ACC112 (cell line): ENCODE measurements around the gene MIF.
A peak's percentile ranks its signal among the peaks of the same experiment; 100 is the strongest.
"Not testable (repeated sequence)": the region's sequence is repeated elsewhere in the genome, so short reads cannot be mapped to it uniquely, and the experiment has no call there.

Source experiments
- H2AFZ ChIP-seq: fragments of 200-600 bp; sonication (generic); one replicate; pipeline ENCODE4 v1.6.0; 2017; ENCODE audit warnings: antibody characterized with exemption, low read length; ENCODE audit not compliant: unreplicated experiment
- H3K27ac ChIP-seq: fragments of 200-600 bp; sonication (generic); 2 replicates; pipeline ENCODE4 v1.5.1; 2014; ENCODE audit warnings: low read depth, mild to moderate bottlenecking, antibody characterized with exemption, low read length, moderate library complexity
- H3K27me3 ChIP-seq: fragments of 200-600 bp; sonication (generic); 2 replicates; pipeline ENCODE4 v1.6.1; 2014; ENCODE audit warnings: mild to moderate bottlenecking, antibody characterized with exemption, low read length, moderate library complexity, mixed read lengths; ENCODE audit not compliant: insufficient read depth
- H3K36me3 ChIP-seq: fragments of 200-600 bp; sonication (generic); 2 replicates; pipeline ENCODE4 v1.6.1; 2016; ENCODE audit warnings: mild to moderate bottlenecking, antibody characterized with exemption, low read length, moderate library complexity, mixed read lengths; ENCODE audit not compliant: insufficient read depth
- H3K4me1 ChIP-seq: fragments of 200-600 bp; sonication (generic); one replicate; pipeline ENCODE4 v1.6.1; 2016; ENCODE audit warnings: low read length, mixed read lengths; ENCODE audit not compliant: insufficient read depth, unreplicated experiment, control insufficient read depth
- H3K4me3 ChIP-seq: fragments of 200-600 bp; sonication (generic); 2 replicates; pipeline ENCODE4 v1.5.1; 2014; ENCODE audit warnings: mild to moderate bottlenecking, low read depth, low read length
- H3K79me2 ChIP-seq: fragments of 200-600 bp; sonication (generic); one replicate; pipeline ENCODE4 v1.6.0; 2016; ENCODE audit warnings: low read length; ENCODE audit not compliant: control insufficient read depth, unreplicated experiment, insufficient read depth

The MIF gene

DNA sequence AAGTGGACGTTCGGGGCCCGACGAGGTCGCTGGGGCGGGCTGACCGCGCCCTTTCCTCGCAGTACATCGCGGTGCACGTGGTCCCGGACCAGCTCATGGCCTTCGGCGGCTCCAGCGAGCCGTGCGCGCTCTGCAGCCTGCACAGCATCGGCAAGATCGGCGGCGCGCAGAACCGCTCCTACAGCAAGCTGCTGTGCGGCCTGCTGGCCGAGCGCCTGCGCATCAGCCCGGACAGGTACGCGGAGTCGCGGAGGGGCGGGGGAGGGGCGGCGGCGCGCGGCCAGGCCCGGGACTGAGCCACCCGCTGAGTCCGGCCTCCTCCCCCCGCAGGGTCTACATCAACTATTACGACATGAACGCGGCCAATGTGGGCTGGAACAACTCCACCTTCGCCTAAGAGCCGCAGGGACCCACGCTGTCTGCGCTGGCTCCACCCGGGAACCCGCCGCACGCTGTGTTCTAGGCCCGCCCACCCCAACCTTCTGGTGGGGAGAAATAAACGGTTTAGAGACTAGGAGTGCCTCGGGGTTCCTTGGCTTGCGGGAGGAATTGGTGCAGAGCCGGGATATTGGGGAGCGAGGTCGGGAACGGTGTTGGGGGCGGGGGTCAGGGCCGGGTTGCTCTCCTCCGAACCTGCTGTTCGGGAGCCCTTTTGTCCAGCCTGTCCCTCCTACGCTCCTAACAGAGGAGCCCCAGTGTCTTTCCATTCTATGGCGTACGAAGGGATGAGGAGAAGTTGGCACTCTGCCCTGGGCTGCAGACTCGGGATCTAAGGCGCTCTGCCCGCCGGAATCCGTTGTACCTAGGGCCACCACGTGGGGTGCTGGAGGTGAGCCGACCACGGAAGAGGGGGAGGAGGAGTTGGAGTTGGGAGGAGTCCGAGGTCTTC lies 771 bp downstream of the MIF start:
- Histone ChIP-seq H3K4me1 (peaks cover 13% of the 10 kb centered on the region), H3K36me3 (no peaks in the 10 kb centered on the region), H3K27me3 (no peaks in the 10 kb centered on the region), H3K27ac (peak overlapping the region; percentile 95), H2AFZ (no peak overlapping the region), H3K4me3 (peak overlapping the region; percentile 88), H3K79me2 (peaks cover 18% of the 10 kb centered on the region)

DNA sequence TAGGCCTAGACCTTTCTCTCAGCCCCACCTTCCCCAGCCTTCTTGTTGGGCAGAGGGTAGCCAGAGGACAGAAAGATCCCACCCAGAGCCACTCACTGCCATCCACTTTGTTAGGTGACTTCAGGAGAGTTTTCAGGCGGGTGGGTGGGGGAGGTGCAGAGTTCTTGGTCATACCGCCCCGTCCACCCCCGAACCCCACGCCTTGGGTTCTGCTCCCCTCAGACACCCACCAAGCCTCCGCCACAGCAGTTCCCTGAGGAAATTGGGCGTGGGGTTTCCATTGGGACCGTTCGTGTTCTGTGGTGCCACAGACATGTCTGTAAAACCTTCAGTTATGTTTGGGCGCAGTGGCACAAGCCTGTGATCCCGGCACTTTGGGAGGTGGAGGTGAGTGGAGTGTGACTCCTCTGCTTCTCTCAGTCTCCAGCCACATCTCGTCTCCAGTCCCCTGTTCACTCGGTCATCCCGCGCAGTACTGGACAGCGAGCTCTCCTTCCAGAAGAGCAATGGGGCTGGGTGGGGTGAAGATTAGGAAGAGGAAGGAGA lies 1.5 kb downstream of the MIF start:
- H3K4me1 ChIP-seq: peaks cover 13% of the 10 kb centered on the region
- H3K79me2 ChIP-seq: peaks cover 18% of the 10 kb centered on the region
- H3K4me3 ChIP-seq: peak overlapping the region; percentile 88
- H2AFZ ChIP-seq: no peak overlapping the region
- H3K36me3 ChIP-seq: no peaks in the 10 kb centered on the region
- no peaks in the 10 kb centered on the region for H3K27me3 ChIP-seq
- peak overlapping the region; percentile 95 for H3K27ac ChIP-seq

DNA sequence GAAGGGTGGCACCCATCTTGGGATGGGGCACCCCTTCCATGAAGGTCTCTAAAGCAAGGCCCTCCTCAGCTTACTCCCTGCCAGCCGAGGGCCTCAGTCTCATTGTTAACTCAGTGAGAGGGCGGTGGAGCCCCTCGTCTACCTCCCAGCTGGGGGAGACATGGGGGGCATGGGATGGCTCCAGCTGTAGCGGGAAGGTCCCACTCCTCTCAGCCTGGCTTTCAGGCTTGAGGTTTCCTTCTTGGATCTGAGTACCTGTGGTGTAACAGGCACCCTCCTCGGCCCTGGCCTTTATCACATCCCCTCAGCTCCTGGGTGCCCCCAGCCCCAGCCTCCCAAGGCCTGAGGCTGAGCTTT lies 2.0 kb downstream of the MIF start:
- H3K4me1 ChIP-seq: peaks cover 13% of the 10 kb centered on the region
- no peaks in the 10 kb centered on the region for H3K36me3 ChIP-seq
- H3K79me2 ChIP-seq: peaks cover 18% of the 10 kb centered on the region
- no peak overlapping the region for H2AFZ ChIP-seq
- no peak overlapping the region for H3K27ac ChIP-seq
- no peaks in the 10 kb centered on the region for H3K27me3 ChIP-seq
- peak overlapping the region; percentile 88 for H3K4me3 ChIP-seq

DNA sequence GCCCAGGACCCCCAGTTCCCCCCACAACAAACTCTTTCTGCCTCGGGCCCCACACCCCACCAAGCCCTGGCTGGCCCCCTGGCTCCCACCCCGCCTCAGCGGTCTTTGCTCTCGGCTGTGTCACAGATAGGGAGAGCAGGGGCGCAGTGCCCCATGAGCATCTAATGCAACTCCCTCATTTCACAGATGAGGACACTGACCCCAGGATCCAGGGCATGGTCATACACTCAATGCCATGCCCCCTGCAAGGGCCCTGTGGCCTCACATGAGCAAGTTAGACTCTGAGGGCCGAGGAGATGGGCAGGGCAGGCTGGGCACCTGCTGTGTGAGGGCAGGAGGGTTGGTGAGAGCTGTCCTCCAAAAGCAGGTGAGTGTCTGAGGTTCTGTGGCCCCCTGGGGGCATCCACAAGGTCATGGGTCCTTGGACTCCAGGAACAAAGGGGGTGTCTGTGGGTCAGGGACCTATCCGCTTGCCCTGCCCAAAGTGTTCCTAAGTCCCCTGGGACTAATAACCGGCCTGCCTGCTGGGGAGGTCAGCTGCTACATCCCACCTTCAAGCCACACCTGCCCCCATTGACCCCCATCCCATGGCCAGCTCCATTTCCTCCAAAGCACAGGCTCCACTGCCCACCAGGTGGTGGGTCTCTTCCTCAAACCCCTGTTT lies 2.5 kb downstream of the MIF start:
- Histone ChIP-seq H3K4me1 (peaks cover 13% of the 10 kb centered on the region), H3K36me3 (no peaks in the 10 kb centered on the region), H3K4me3 (peak overlapping the region; percentile 88; the same call in 1 of the 2 replicates), H3K79me2 (peaks cover 18% of the 10 kb centered on the region), H3K27ac (no peak overlapping the region), H3K27me3 (no peaks in the 10 kb centered on the region), H2AFZ (no peak overlapping the region)

DNA sequence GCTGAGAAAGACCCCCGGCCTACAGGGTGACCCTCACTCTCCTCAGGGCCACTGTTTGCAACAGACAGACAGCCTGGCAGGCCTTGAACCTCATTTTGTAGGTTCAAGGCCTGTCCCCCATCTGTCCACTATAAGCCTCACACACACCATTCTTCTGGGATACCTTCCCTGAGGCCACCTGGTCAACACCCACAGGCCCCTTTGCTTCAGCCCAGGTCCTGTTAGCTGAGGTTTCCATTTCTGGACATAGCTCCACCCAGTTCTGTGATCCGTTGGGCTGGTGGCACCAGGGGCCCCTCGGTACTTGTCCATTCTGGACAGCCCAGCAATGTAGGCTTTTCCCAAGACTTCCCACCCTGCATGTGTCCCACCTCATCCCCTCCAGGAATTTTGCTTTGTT lies 3.1 kb downstream of the MIF start:
- Histone ChIP-seq H3K27me3 (no peaks in the 10 kb centered on the region), H3K36me3 (no peaks in the 10 kb centered on the region), H3K4me3 (no peak overlapping the region), H3K4me1 (peaks cover 13% of the 10 kb centered on the region), H2AFZ (no peak overlapping the region), H3K79me2 (peaks cover 18% of the 10 kb centered on the region), H3K27ac (no peak overlapping the region)

DNA sequence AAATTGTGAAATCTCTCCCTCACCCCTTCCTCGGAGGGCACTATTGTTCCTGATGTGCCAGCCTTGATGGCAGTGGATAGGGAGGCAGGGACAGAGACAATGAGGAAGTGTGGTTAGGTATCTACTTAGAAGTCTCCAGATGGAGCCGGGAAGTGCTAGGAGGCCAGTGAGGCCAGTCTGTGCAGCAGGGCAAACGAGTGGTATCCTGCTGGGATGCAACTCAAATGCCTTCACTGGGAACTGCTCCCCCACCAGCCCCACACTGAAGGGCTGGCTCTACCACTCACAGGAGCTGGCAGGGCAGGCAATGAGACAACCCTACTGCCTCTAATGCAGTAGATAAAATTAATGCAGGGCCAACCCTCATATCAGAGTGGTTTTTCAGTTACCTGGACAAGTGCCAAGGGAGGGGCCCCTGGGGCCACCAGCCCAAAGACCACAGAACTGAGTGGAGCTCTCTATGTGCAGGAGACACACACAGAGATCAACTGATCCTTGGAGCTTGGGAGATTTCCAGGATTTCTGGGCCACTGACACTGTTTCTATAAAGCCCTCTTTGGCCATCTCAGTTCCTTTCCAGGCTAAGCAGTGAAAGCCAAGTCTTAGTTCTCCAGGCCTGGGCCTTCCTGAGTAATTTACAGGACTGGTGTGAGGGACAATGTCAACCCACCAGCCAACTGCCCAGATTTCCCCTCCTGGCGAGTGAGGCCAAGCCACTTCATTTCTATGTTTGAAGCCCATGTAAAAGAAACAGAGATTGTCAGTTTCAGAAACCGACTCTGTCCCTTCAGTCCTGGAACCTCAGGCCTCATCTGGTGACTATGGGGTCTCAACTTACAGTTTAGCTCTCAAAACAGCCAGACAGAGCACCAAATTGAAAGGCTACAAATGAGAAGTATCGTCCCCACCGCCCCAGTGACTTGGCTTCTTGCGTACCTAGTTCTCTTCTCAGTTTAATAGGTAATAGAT lies 4.1 kb downstream of the MIF start:
- Histone ChIP-seq H3K27ac (no peak overlapping the region), H3K36me3 (no peaks in the 10 kb centered on the region), H3K4me1 (peaks cover 13% of the 10 kb centered on the region), H3K4me3 (no peak overlapping the region), H2AFZ (no peak overlapping the region), H3K79me2 (peaks cover 18% of the 10 kb centered on the region), H3K27me3 (no peaks in the 10 kb centered on the region)

DNA sequence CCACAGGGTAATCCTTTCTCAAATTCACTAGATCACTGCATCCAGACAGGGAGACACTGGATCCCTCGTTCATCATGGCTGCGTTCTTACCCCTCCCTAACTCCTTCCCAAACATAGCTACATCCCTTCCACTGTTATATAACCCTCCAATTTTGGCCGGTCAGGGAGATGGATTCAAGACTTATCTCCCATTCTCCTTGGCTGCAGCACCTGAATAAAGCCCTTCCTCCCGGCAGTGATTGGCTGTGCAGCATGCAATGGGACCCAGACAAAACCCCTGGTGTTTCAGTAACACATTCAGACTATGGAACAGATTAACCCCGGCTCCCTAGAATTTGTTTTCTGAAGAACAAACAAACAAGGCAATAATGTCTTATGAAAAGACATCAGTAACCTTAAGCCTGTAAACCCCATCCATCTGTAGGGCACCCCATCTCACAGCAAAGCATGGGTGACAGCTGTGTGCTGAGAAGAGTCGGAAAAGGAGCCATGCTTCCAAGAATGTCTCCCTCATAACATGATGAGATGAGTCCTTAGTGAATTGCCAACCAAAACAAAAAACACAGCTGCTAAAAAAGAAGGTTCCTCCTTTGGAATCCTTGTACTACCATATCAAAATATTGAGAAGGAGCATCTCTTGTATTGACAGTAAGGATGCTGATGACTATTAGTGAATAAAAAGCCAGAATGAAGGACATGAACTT lies 5.0 kb downstream of the MIF start:
- Histone ChIP-seq H2AFZ (no peak overlapping the region), H3K79me2 (peaks cover 18% of the 10 kb centered on the region), H3K36me3 (no peaks in the 10 kb centered on the region), H3K27me3 (no peaks in the 10 kb centered on the region), H3K4me1 (peaks cover 7% of the 10 kb centered on the region), H3K4me3 (no peak overlapping the region), H3K27ac (no peak overlapping the region)

DNA sequence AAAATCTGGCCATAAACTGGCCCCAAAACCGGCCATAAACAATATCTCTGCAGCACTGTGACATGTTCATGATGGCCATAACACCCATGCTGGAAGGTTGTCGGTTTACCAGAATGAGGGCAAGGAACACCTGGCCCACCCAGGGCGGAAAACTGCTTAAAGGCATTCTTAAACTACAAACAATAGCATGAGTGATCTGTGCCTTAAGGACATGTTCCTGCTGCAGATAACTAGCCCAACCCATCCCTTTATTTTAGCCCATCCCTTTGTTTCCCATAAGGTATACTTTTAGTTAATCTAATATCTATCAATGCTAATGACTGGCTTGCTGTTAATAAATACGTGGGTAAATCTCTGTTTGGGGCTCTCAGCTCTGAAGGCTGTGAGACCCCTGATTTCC lies 6.0 kb downstream of the MIF start:
- H2AFZ ChIP-seq, H3K27ac ChIP-seq, H3K27me3 ChIP-seq, H3K4me1 ChIP-seq, H3K36me3 ChIP-seq, H3K4me3 ChIP-seq: not testable (repeated sequence)
- H3K79me2 ChIP-seq: peaks cover 14% of the 10 kb centered on the region

DNA sequence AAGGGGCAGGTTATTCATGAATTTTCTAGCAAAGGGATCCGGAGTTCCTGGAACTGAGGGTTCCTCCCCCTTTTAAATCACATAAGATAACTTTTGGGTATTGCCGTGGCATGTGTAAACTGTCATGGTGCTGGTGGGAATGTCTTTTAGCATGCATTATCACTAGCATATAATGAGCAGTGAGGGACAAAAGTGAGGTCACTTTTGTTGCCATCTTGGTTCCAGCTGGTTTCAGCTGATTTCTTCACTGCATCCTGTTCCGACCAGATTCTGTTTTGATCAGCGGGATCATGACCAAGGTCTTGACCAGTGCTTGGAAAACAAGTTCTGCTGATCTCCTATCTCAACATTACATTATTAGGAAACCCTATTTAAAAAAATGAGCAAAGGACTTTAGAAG lies 7.4 kb downstream of the MIF start:
- Histone ChIP-seq H2AFZ (no peak overlapping the region), H3K4me1 (no peaks in the 10 kb centered on the region), H3K27me3 (no peaks in the 10 kb centered on the region), H3K36me3 (no peaks in the 10 kb centered on the region), H3K27ac (no peak overlapping the region), H3K79me2 (peaks cover 4% of the 10 kb centered on the region), H3K4me3 (no peak overlapping the region)
